HepG2 (cell line): ENCODE measurements around the gene GPC2. TPM values are rescaled to one million over a fixed set of nuclear protein-coding genes. Genes with fewer than 3 reads are reported as not detected.

Source experiments
- CENPT ChIP-seq: sonication (generic); formaldehyde crosslinking; IDR thresholded peaks from 2 replicates; pipeline ENCODE4 v1.8.0; 2022; ENCODE audit warnings: low read depth, mild to moderate bottlenecking, moderate library complexity, missing genetic modification reagents
- LCORL ChIP-seq, 2 experiments: fragments of 450-650 bp in 1 of 2; sonication (generic) in 1 of 2; formaldehyde crosslinking in 1 of 2; IDR thresholded peaks; 2 replicates each; pipeline versions ENCODE4 v1.5.0 to v1.6.1; 2017 to 2020; ENCODE audit warnings: antibody characterized with exemption in 1 of 2, missing genetic modification reagents in 1 of 2
- RCOR2 ChIP-seq: IDR thresholded peaks from 2 replicates; pipeline ENCODE4 v1.6.1; 2016; ENCODE audit warnings: missing biosample characterization, missing genetic modification reagents
- SNAI1 ChIP-seq: sonication (generic); formaldehyde crosslinking; IDR thresholded peaks from 2 replicates; pipeline ENCODE4 v1.5.0; 2020; ENCODE audit warnings: mild to moderate bottlenecking, missing genetic modification reagents, borderline replicate concordance
- TBL1XR1 ChIP-seq: fragments of 150-350 bp; IDR thresholded peaks from 2 replicates; pipeline ENCODE4 v1.6.1; 2014; ENCODE audit warnings: borderline replicate concordance, low read length; ENCODE audit not compliant: partially characterized antibody
- ZFP1 ChIP-seq: IDR thresholded peaks from 2 replicates; pipeline ENCODE4 v1.6.1; 2016
- ZFP41 ChIP-seq: sonication (generic); formaldehyde crosslinking; IDR thresholded peaks from 2 replicates; pipeline ENCODE4 v1.4.0; 2020; ENCODE audit warnings: mild to moderate bottlenecking, missing genetic modification reagents, borderline replicate concordance
- ZNF333 ChIP-seq: sonication (generic); formaldehyde crosslinking; IDR thresholded peaks from 2 replicates; pipeline ENCODE4 v1.4.0; 2020; ENCODE audit warnings: mild to moderate bottlenecking, missing genetic modification reagents, borderline replicate concordance
- ZNF572 ChIP-seq: sonication (generic); formaldehyde crosslinking; IDR thresholded peaks from 2 replicates; pipeline ENCODE4 v1.5.1; 2020; ENCODE audit warnings: mild to moderate bottlenecking, missing genetic modification reagents
- ZNF891 ChIP-seq: sonication (generic); formaldehyde crosslinking; IDR thresholded peaks from 2 replicates; pipeline ENCODE4 v1.5.0; 2020; ENCODE audit warnings: mild to moderate bottlenecking, missing genetic modification reagents
- polyA plus RNA-seq, 8 experiments: library from polyadenylated mRNA; depleted of rRNA in 3 of 8; stranded (reverse) in 7 of 8; unstranded in 1 of 8; fragments of >200 nt; fragmentation: Illumina TruSeq in 4 of 8; extraction: Trizol in 4 of 8; gene quantifications; 2 replicates each; pipeline versions ENCODE4 v1.2.1 to v1.2.3, GENCODE V29; 2011 to 2016; ENCODE audit warnings: low read depth in 4 of 8, missing spikeins in 1 of 8, mixed read lengths in 1 of 8; ENCODE audit not compliant: insufficient read depth in 1 of 8
- total RNA-seq, 5 experiments: library from RNA; depleted of rRNA; stranded (reverse); fragments of >200 nt; fragmentation: Illumina TruSeq; extraction: Trizol; gene quantifications; 2 replicates each; pipeline ENCODE4 v1.2.3, GENCODE V29; 2016; ENCODE audit warnings: low read depth in 1 of 5
- TF ChIP-seq, protein P1 (sequence below): IDR thresholded peaks from 2 replicates; pipeline ENCODE4 v1.6.1; 2016; ENCODE audit warnings: low read depth, borderline replicate concordance
- TF ChIP-seq, protein P2 (sequence below): sonication (generic); formaldehyde crosslinking; IDR thresholded peaks from 2 replicates; pipeline ENCODE4 v1.8.1; 2022; ENCODE audit warnings: mild to moderate bottlenecking, missing genetic modification reagents
- TF ChIP-seq, protein P3 (sequence below): sonication (generic); IDR thresholded peaks from 2 replicates; pipeline ENCODE4 v1.6.1; 2016; ENCODE audit warnings: low read depth, borderline replicate concordance
- TF ChIP-seq, protein P4 (sequence below): sonication (generic); formaldehyde crosslinking; IDR thresholded peaks from 2 replicates; pipeline ENCODE4 v1.4.0; 2020; ENCODE audit warnings: missing genetic modification reagents
- TF ChIP-seq, protein P5 (sequence below): sonication (generic); formaldehyde crosslinking; IDR thresholded peaks from 2 replicates; pipeline ENCODE4 v1.5.1; 2020; ENCODE audit warnings: missing genetic modification reagents, mild to moderate bottlenecking, borderline replicate concordance
- TF ChIP-seq, protein P6 (sequence below), 2 experiments: fragments of 450-650 bp in 1 of 2; sonication (generic) in 1 of 2; formaldehyde crosslinking; IDR thresholded peaks; 2 replicates each; pipeline versions ENCODE4 v1.5.0 to v1.8.0; 2020 to 2022; ENCODE audit warnings: mild to moderate bottlenecking in 1 of 2, missing genetic modification reagents in 1 of 2
- TF ChIP-seq, protein P7 (sequence below): IDR thresholded peaks from 2 replicates; pipeline ENCODE4 v1.6.1; 2012; ENCODE audit warnings: low read length, improper control_type of control experiment

GPC2 gene
- total and polyA plus RNA-seq, 2 of the 13 experiments (the other 11 are each of a cell fraction or from before 2014, with no cell fraction given) = 0.64 to 0.78 TPM

DNA sequence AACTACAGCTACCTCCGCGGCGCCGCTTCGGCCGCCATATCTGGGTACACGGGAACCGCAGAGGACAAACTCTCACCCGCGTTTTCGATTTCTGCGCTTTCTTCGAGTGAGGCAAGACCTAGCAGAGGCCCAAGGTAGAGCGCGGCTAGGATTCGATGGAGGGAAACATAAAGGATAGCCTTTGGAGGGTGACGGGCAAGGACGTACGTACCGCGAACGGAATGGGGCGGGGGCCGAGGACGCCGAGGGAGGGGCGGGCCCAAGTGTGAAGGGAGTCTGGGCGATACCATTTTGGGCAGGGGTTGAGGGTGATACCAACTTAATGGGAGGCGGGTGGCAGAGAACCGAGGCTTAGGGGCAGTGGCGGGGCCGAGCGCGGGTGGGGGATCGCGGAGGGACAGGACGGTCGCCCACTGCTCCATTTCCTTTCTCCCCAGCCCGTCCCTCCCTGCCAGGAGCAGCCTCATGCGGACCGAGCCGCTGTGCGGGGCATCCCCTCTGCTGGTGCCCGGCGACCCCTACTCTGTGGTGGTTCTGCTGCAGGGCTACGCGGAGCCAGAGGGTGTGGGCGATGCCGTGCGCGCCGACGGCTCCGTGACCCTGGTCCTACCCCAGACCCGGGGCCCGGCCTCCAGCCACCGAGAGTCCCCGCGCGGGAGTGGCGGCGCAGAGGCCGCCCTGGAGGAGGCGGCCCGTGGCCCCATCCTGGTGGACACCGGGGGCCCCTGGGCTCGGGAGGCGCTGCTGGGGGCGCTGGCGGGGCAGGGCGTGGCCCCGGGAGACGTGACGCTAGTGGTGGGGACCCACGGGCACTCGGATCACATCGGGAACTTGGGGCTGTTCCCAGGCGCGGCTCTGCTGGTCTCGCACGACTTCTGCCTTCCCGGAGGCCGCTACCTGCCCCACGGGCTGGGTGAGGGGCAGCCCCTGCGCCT is 50.0 kb downstream of the GPC2 start, which contains the start of gene MBLAC1 (continued):
- TF ChIP-seq ZFP41 (no peak; the same call in 1 of the 2 replicates), LCORL (IDR thresholded peaks at IDR 0.05) (no peak), LCORL (CRISPR knock-in tag; IDR thresholded peaks at IDR 0.05) (peak; percentile 57; the same call in 1 of the 2 replicates), ZNF891 (CRISPR knock-in tag) (no peak; the same call in 1 of the 2 replicates), ZNF572 (CRISPR knock-in tag) (no peak), CENPT (CRISPR knock-in tag) (0 out of 2 replicates have a peak, but pooled peaks have one; percentile 62), SNAI1 (CRISPR knock-in tag) (no peak), ZNF333 (CRISPR knock-in tag) (no peak; the same call in 1 of the 2 replicates), ZFP1 (CRISPR knock-in tag) (no peak), TBL1XR1 (no peak), RCOR2 (CRISPR knock-in tag) (no peak)
- TF ChIP-seq, protein P1, sequence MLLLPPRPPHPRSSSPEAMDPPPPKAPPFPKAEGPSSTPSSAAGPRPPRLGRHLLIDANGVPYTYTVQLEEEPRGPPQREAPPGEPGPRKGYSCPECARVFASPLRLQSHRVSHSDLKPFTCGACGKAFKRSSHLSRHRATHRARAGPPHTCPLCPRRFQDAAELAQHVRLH = peak; percentile 64; the same call in 1 of the 2 replicates
- TF ChIP-seq, protein P2, sequence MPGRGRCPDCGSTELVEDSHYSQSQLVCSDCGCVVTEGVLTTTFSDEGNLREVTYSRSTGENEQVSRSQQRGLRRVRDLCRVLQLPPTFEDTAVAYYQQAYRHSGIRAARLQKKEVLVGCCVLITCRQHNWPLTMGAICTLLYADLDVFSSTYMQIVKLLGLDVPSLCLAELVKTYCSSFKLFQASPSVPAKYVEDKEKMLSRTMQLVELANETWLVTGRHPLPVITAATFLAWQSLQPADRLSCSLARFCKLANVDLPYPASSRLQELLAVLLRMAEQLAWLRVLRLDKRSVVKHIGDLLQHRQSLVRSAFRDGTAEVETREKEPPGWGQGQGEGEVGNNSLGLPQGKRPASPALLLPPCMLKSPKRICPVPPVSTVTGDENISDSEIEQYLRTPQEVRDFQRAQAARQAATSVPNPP (CRISPR knock-in tag) = no peak
- TF ChIP-seq, protein P3, sequence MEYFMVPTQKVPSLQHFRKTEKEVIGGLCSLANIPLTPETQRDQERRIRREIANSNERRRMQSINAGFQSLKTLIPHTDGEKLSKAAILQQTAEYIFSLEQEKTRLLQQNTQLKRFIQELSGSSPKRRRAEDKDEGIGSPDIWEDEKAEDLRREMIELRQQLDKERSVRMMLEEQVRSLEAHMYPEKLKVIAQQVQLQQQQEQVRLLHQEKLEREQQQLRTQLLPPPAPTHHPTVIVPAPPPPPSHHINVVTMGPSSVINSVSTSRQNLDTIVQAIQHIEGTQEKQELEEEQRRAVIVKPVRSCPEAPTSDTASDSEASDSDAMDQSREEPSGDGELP = no peak
- TF ChIP-seq, protein P4, sequence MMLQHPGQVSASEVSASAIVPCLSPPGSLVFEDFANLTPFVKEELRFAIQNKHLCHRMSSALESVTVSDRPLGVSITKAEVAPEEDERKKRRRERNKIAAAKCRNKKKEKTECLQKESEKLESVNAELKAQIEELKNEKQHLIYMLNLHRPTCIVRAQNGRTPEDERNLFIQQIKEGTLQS = no peak
- TF ChIP-seq, protein P5, sequence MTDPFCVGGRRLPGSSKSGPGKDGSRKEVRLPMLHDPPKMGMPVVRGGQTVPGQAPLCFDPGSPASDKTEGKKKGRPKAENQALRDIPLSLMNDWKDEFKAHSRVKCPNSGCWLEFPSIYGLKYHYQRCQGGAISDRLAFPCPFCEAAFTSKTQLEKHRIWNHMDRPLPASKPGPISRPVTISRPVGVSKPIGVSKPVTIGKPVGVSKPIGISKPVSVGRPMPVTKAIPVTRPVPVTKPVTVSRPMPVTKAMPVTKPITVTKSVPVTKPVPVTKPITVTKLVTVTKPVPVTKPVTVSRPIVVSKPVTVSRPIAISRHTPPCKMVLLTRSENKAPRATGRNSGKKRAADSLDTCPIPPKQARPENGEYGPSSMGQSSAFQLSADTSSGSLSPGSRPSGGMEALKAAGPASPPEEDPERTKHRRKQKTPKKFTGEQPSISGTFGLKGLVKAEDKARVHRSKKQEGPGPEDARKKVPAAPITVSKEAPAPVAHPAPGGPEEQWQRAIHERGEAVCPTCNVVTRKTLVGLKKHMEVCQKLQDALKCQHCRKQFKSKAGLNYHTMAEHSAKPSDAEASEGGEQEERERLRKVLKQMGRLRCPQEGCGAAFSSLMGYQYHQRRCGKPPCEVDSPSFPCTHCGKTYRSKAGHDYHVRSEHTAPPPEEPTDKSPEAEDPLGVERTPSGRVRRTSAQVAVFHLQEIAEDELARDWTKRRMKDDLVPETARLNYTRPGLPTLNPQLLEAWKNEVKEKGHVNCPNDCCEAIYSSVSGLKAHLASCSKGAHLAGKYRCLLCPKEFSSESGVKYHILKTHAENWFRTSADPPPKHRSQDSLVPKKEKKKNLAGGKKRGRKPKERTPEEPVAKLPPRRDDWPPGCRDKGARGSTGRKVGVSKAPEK (CRISPR knock-in tag) = 0 out of 2 replicates have a peak, but pooled peaks have one; percentile 21
- TF ChIP-seq, protein P6, sequence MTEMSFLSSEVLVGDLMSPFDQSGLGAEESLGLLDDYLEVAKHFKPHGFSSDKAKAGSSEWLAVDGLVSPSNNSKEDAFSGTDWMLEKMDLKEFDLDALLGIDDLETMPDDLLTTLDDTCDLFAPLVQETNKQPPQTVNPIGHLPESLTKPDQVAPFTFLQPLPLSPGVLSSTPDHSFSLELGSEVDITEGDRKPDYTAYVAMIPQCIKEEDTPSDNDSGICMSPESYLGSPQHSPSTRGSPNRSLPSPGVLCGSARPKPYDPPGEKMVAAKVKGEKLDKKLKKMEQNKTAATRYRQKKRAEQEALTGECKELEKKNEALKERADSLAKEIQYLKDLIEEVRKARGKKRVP (CRISPR knock-in tag; IDR thresholded peaks at IDR 0.05) = peak in 1 of 2 experiments; percentile 53; a peak in 1 of 4 replicates
- TF ChIP-seq, protein P7, sequence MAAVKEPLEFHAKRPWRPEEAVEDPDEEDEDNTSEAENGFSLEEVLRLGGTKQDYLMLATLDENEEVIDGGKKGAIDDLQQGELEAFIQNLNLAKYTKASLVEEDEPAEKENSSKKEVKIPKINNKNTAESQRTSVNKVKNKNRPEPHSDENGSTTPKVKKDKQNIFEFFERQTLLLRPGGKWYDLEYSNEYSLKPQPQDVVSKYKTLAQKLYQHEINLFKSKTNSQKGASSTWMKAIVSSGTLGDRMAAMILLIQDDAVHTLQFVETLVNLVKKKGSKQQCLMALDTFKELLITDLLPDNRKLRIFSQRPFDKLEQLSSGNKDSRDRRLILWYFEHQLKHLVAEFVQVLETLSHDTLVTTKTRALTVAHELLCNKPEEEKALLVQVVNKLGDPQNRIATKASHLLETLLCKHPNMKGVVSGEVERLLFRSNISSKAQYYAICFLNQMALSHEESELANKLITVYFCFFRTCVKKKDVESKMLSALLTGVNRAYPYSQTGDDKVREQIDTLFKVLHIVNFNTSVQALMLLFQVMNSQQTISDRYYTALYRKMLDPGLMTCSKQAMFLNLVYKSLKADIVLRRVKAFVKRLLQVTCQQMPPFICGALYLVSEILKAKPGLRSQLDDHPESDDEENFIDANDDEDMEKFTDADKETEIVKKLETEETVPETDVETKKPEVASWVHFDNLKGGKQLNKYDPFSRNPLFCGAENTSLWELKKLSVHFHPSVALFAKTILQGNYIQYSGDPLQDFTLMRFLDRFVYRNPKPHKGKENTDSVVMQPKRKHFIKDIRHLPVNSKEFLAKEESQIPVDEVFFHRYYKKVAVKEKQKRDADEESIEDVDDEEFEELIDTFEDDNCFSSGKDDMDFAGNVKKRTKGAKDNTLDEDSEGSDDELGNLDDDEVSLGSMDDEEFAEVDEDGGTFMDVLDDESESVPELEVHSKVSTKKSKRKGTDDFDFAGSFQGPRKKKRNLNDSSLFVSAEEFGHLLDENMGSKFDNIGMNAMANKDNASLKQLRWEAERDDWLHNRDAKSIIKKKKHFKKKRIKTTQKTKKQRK = no peak
